ENCODE measurements around the gene NUP210.

GRCh38 chr3:13332158-13332557, 88.0 kb downstream of the NUP210 start:
- TF ChIP-seq EZH2 (IDR thresholded peaks at IDR 0.05) (no peak), POLR2AphosphoS5 (IDR thresholded peaks at IDR 0.05; ENCODE audit: borderline replicate concordance, low read depth, low read length) (no peak), FOXP2 (optimal IDR thresholded peaks at IDR 0.05; ENCODE audit: control extremely low read depth, extremely low read length, insufficient read depth) (no peak)

Measured in SK-N-MC (cell line).